ENCODE results near the gene MAGEA11. TPM values are rescaled to one million over a fixed set of nuclear protein-coding genes. Genes with fewer than 3 reads are reported as not detected.
"Not testable (repeated sequence)": the region's sequence is repeated elsewhere in the genome, so short reads cannot be mapped to it uniquely, and the experiment has no call there.

MAGEA11 gene
- total and polyA plus RNA-seq, 2 of the 8 experiments (the other 6 are each of a cell fraction or from before 2014, with no cell fraction given): not detected

GRCh38 chrX:149761858-149762674 is 50.2 kb downstream of the MAGEA11 start:
- H3K27me3 ChIP-seq (replicated peaks in 1 of 4; ENCODE audit: control insufficient read depth in 3 of 4, extremely low read depth in 1 of 4, insufficient read depth in 3 of 4, low read length in 3 of 4); H3K4me1 ChIP-seq (replicated peaks in 1 of 4; ENCODE audit: control insufficient read depth in 3 of 4, insufficient read depth in 4 of 4, low read length in 3 of 4); H3K27ac ChIP-seq (ENCODE audit: low read depth, low read length); H4K91ac ChIP-seq (replicated peaks; ENCODE audit: insufficient read length, low read length); H3K18ac ChIP-seq (ENCODE audit: extremely low read depth, low read length); POLR2A ChIA-PET (ENCODE audit: partially characterized antibody); H2BK20ac ChIP-seq (ENCODE audit: low read length); H3K4me3 ChIP-seq (ENCODE audit: extremely low read depth in 1 of 4, insufficient read depth in 2 of 4, low read depth in 3 of 4, low read length in 4 of 4); H4K20me1 ChIP-seq (replicated peaks in 1 of 2; ENCODE audit: control insufficient read depth in 1 of 2, insufficient read depth in 2 of 2, low read length in 2 of 2); H4K8ac ChIP-seq (ENCODE audit: extremely low read depth, insufficient read depth, low read length); H3K9ac ChIP-seq (replicated peaks in 1 of 4; ENCODE audit: extremely low read depth in 1 of 4, low read depth in 3 of 4, low read length in 3 of 4); H3K79me2 ChIP-seq (ENCODE audit: control insufficient read depth in 1 of 2, insufficient read depth in 2 of 2, low read length in 2 of 2); H3K9me3 ChIP-seq (ENCODE audit: insufficient read depth in 2 of 2, low read depth in 1 of 2, low read length in 1 of 2); H2BK120ac ChIP-seq (replicated peaks; ENCODE audit: low read depth, low read length); H3K14ac ChIP-seq (ENCODE audit: insufficient read length); H3K4me2 ChIP-seq (ENCODE audit: insufficient read depth in 1 of 2, low read depth in 2 of 2, low read length in 2 of 2); H3K79me1 ChIP-seq (ENCODE audit: low read depth, low read length); H3K36me3 ChIP-seq (ENCODE audit: control insufficient read depth in 2 of 4, insufficient read depth in 4 of 4, low read length in 3 of 4); H3K56ac ChIP-seq (replicated peaks; ENCODE audit: insufficient read length, low read depth, low read length); H3K23me2 ChIP-seq (ENCODE audit: low read depth, low read length); H3K4ac ChIP-seq (replicated peaks; ENCODE audit: insufficient read length, low read depth, low read length); H2BK12ac ChIP-seq (ENCODE audit: low read depth, low read length); H2BK15ac ChIP-seq (ENCODE audit: low read length); H4K5ac ChIP-seq (ENCODE audit: insufficient read length, low read depth, low read length); H2AFZ ChIP-seq (ENCODE audit: low read length); H2BK5ac ChIP-seq (ENCODE audit: low read depth, low read length); DNase-seq (ENCODE audit: low read depth in 1 of 2, low spot score in 2 of 2); H2AK5ac ChIP-seq (ENCODE audit: low read depth, low read length); FAIRE-seq; CTCF ChIA-PET (ENCODE audit: partially characterized antibody); H3K23ac ChIP-seq (ENCODE audit: insufficient read length): not testable (repeated sequence)
- 93% methylated on average over 10 of the region's 22 CpGs; no CpG with 5 or more reads in 1 of the 2 experiments for WGBS, 2 experiments (ENCODE audit: extremely low coverage in 1 of 2, insufficient coverage in 1 of 2, insufficient read length in 1 of 2, insufficient replicate concordance in 2 of 2, low coverage in 1 of 2, low lambda C conversion rate in 2 of 2, missing lambda C conversion rate in 1 of 2)
